HepG2 (cell line): ENCODE measurements around the gene MICAL3. TPM values are rescaled to one million over a fixed set of nuclear protein-coding genes. Genes with fewer than 3 reads are reported as not detected.

Source experiments
- ARID5B ChIP-seq: IDR thresholded peaks from 2 replicates; pipeline ENCODE4 v1.4.0; 2020; ENCODE audit warnings: mild to moderate bottlenecking, missing genetic modification reagents
- CCAR2 ChIP-seq: fragments of 200-400 bp; formaldehyde crosslinking; optimal IDR thresholded peaks from 2 replicates; pipeline ENCODE3; 2018; ENCODE audit warnings: low read depth, mild to moderate bottlenecking, low read length, moderate library complexity
- HOXA5 ChIP-seq: sonication (generic); formaldehyde crosslinking; IDR thresholded peaks from 2 replicates; pipeline ENCODE4 v1.4.0; 2020; ENCODE audit warnings: missing genetic modification reagents
- KDM5A ChIP-seq: fragments of 200-600 bp; sonication (generic); IDR thresholded peaks from 2 replicates; pipeline ENCODE4 v1.7.0; 2018; ENCODE audit warnings: antibody characterized with exemption, mild to moderate bottlenecking, low read length, borderline replicate concordance
- KLF11 ChIP-seq: IDR thresholded peaks from 2 replicates; pipeline ENCODE4 v1.6.1; 2016; ENCODE audit warnings: missing compliant biosample characterization
- PPARG ChIP-seq: conservative IDR thresholded peaks from 2 replicates; pipeline ENCODE4 v1.6.1; 2016; ENCODE audit warnings: missing biosample characterization, missing genetic modification reagents
- SMAD3 ChIP-seq: sonication (generic); formaldehyde crosslinking; IDR thresholded peaks from 2 replicates; pipeline ENCODE4 v1.4.0; 2020; ENCODE audit warnings: missing genetic modification reagents
- SMAD9 ChIP-seq: sonication (generic); formaldehyde crosslinking; IDR thresholded peaks from 2 replicates; pipeline ENCODE4 v1.5.1; 2020; ENCODE audit warnings: mild to moderate bottlenecking, missing genetic modification reagents
- SNRNP70 ChIP-seq: fragments of 200-400 bp; formaldehyde crosslinking; IDR thresholded peaks from 2 replicates; pipeline ENCODE4 v1.6.1; 2017; ENCODE audit warnings: mild to moderate bottlenecking, low read depth, low read length, moderate library complexity
- THAP7 ChIP-seq: sonication (generic); formaldehyde crosslinking; IDR thresholded peaks from 2 replicates; pipeline ENCODE4 v1.8.1; 2023; ENCODE audit warnings: mild to moderate bottlenecking, missing genetic modification reagents
- ZFP90 ChIP-seq: sonication (generic); formaldehyde crosslinking; IDR thresholded peaks from 2 replicates; pipeline ENCODE4 v1.8.0; 2022; ENCODE audit warnings: missing genetic modification reagents, mild to moderate bottlenecking, inconsistent platforms, borderline replicate concordance
- ZNF138 ChIP-seq: sonication (generic); formaldehyde crosslinking; IDR thresholded peaks from 2 replicates; pipeline ENCODE4 v1.5.0; 2020; ENCODE audit warnings: mild to moderate bottlenecking, low read depth, missing genetic modification reagents
- ZNF142 ChIP-seq: sonication (generic); formaldehyde crosslinking; IDR thresholded peaks from 2 replicates; pipeline ENCODE4 v1.4.0; 2020; ENCODE audit warnings: missing genetic modification reagents
- ZNF264 ChIP-seq: sonication (generic); formaldehyde crosslinking; IDR thresholded peaks from 2 replicates; pipeline ENCODE4 v1.4.0; 2020; ENCODE audit warnings: missing genetic modification reagents
- ZNF460 ChIP-seq: sonication (generic); formaldehyde crosslinking; IDR thresholded peaks from 2 replicates; pipeline ENCODE4 v1.5.1; 2020; ENCODE audit warnings: missing genetic modification reagents, mild to moderate bottlenecking, borderline replicate concordance
- ZNF543 ChIP-seq: sonication (generic); formaldehyde crosslinking; IDR thresholded peaks from 2 replicates; pipeline ENCODE4 v1.4.0; 2020; ENCODE audit warnings: mild to moderate bottlenecking, missing genetic modification reagents
- ZNF598 ChIP-seq: sonication (generic); formaldehyde crosslinking; IDR thresholded peaks from 2 replicates; pipeline ENCODE4 v1.5.1; 2020; ENCODE audit warnings: mild to moderate bottlenecking, missing genetic modification reagents, borderline replicate concordance
- ZNF761 ChIP-seq: sonication (generic); formaldehyde crosslinking; conservative IDR thresholded peaks from 2 replicates; pipeline ENCODE4 v1.4.0; 2020; ENCODE audit warnings: mild to moderate bottlenecking, missing genetic modification reagents
- polyA plus RNA-seq, 8 experiments: library from polyadenylated mRNA; depleted of rRNA in 3 of 8; stranded (reverse) in 7 of 8; unstranded in 1 of 8; fragments of >200 nt; fragmentation: Illumina TruSeq in 4 of 8; extraction: Trizol in 4 of 8; gene quantifications; 2 replicates each; pipeline versions ENCODE4 v1.2.1 to v1.2.3, GENCODE V29; 2011 to 2016; ENCODE audit warnings: low read depth in 4 of 8, missing spikeins in 1 of 8, mixed read lengths in 1 of 8; ENCODE audit not compliant: insufficient read depth in 1 of 8
- total RNA-seq, 5 experiments: library from RNA; depleted of rRNA; stranded (reverse); fragments of >200 nt; fragmentation: Illumina TruSeq; extraction: Trizol; gene quantifications; 2 replicates each; pipeline ENCODE4 v1.2.3, GENCODE V29; 2016; ENCODE audit warnings: low read depth in 1 of 5

MICAL3 gene
- total and polyA plus RNA-seq, 2 of the 13 experiments (the other 11 are each of a cell fraction or from before 2014, with no cell fraction given) = 5.3 to 12.5 TPM

- 0 out of 2 replicates have a peak, but pooled peaks have one; percentile 48 for TF ChIP-seq ZNF138 (CRISPR knock-in tag)
- no peak for TF ChIP-seq SNRNP70
- TF ChIP-seq ZFP90 (CRISPR knock-in tag) = no peak
- no peak for TF ChIP-seq HOXA5 (CRISPR knock-in tag)
- TF ChIP-seq ZNF264 = peak; percentile 90
- no peak for TF ChIP-seq SMAD9 (CRISPR knock-in tag)
- TF ChIP-seq PPARG (CRISPR knock-in tag) = no peak
- 0 out of 2 replicates have a peak, but pooled peaks have one; percentile 54 for TF ChIP-seq ZNF598 (CRISPR knock-in tag)
- TF ChIP-seq ZNF543 (CRISPR knock-in tag) = no peak
- no peak for TF ChIP-seq KLF11
- no peak for TF ChIP-seq CCAR2
- no peak for TF ChIP-seq ZNF460 (CRISPR knock-in tag)
- no peak; the same call in 1 of the 2 replicates for TF ChIP-seq ARID5B
- TF ChIP-seq ZNF142 = no peak
- no peak for TF ChIP-seq ZNF761 (CRISPR knock-in tag)
- TF ChIP-seq KDM5A = no peak
- TF ChIP-seq SMAD3 (CRISPR knock-in tag) = no peak
- no peak for TF ChIP-seq THAP7 (CRISPR knock-in tag)
Observed at GRCh38 chr22:17781319-17782031, 242.9 kb downstream of the MICAL3 start (continued).
